22Rv1 (cell line): ENCODE results near the gene SCAND1.
"Not testable (repeated sequence)": the region's sequence is repeated elsewhere in the genome, so short reads cannot be mapped to it uniquely, and the experiment has no call there.

Experiments used
- H3K27ac ChIP-seq: fragments of 450-650 bp; 2 replicates; pipeline ENCODE4 v1.5.1; 2017
- CTCF ChIP-seq: fragments of 450-650 bp; IDR thresholded peaks from 2 replicates; pipeline ENCODE4 v1.5.1; 2017; ENCODE audit warnings: mild to moderate bottlenecking
- ZFX ChIP-seq: fragments of 450-650 bp; IDR thresholded peaks from 2 replicates; pipeline ENCODE4 v1.6.1; 2017; ENCODE audit warnings: antibody characterized with exemption, borderline replicate concordance

The SCAND1 gene

GRCh38 chr20:35974256-35974655 lies 20.0 kb upstream of the SCAND1 start:
- H3K27ac ChIP-seq, result no peak overlapping the region
- TF ChIP-seq CTCF (no peak), ZFX (no peak)

- no peak for TF ChIP-seq CTCF
- no peak for TF ChIP-seq ZFX
These were observed 18.2 kb upstream of the SCAND1 start for GRCh38 chr20:35972462-35972861.

GRCh38 chr20:35971981-35972380 lies 17.7 kb upstream of the SCAND1 start:
- H3K27ac ChIP-seq, result no peak overlapping the region
- TF ChIP-seq CTCF, result no peak
- TF ChIP-seq ZFX, result no peak

More at GRCh38 chr20:35972462-35972861, 18.2 kb upstream of the SCAND1 start:
- no peak overlapping the region for H3K27ac ChIP-seq

- TF ChIP-seq CTCF, result no peak
- TF ChIP-seq ZFX, result no peak
- no peak overlapping the region for H3K27ac ChIP-seq
These were observed 14.6 kb upstream of the SCAND1 start for GRCh38 chr20:35968930-35969329.

- TF ChIP-seq CTCF, result no peak
- TF ChIP-seq ZFX, result no peak
- H3K27ac ChIP-seq, result no peak within 1 kb of the TSS
These were observed 13.8 kb upstream of the SCAND1 start, which contains the start of gene CNBD2 for GRCh38 chr20:35967979-35968640. TSS of gene CNBD2 (plus strand) at chr20:35968590. CDS start at chr20:35968763, 173 bp downstream.

GRCh38 chr20:35963878-35964277 lies 9.6 kb upstream of the SCAND1 start:
- H3K27ac ChIP-seq, result no peak overlapping the region
- TF ChIP-seq CTCF (no peak), ZFX (no peak)

GRCh38 chr20:35959291-35959690 lies 5.0 kb upstream of the SCAND1 start:
- not testable (repeated sequence) for H3K27ac ChIP-seq

GRCh38 chr20:35956616-35957015 lies 2.3 kb upstream of the SCAND1 start:
- H3K27ac ChIP-seq, result no peak overlapping the region
- no peak for TF ChIP-seq CTCF
